ENCODE measurements around the gene ATP6V0D1. TPM values are rescaled to one million over a fixed set of nuclear protein-coding genes. Genes with fewer than 3 reads are reported as not detected.

The ATP6V0D1 gene
- total RNA-seq, 1 experiment from 2014 or later: 43.0 TPM

DNA sequence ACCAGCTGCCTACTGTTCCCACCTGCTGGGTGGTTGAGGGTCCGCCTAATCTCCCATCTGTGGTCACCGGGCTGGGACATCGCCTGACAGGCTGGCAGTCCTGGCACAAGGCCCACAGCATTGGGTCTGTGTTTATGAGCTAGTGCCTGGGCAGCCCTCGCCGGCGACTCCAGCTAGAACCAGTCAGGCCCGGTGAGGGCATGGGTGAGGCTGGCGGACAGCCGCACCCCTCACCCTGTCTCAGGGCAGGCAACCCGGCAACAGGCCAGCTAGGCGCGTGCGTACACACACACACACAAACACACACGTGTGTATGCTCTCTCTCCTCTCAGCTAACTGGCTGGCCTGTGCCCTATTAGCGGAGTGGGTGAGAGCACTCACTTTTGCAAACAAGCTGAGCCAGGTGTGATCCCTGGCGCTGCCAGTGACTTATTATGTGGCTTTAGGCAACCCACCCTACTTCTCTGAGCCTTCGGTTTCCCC, 39.6 kb downstream of the ATP6V0D1 start:
- H4K91ac ChIP-seq (ENCODE audit: insufficient read length, low read depth, low read length): no peak overlapping the region
- H3K36me3 Mint-ChIP-seq (ENCODE audit: insufficient read depth in 1 of 3, low read depth in 3 of 3): peaks cover 12 to 26% (median 19%) of the 10 kb centered on the region in 3 experiments
- no peak overlapping the region for H3K23ac ChIP-seq (ENCODE audit: insufficient read length, low read depth, low read length)
- H2AK5ac ChIP-seq (ENCODE audit: insufficient read length, low read length): no peak overlapping the region
- no peak overlapping the region for H4K8ac ChIP-seq (replicated peaks; ENCODE audit: insufficient read length, low read depth, low read length)
- no peaks in the 10 kb centered on the region for H3K9me3 Mint-ChIP-seq
- H3K4me1 ChIP-seq (ENCODE audit: insufficient read depth, low read length): no peaks in the 10 kb centered on the region
- H2BK15ac ChIP-seq (ENCODE audit: low read depth, low read length): no peak overlapping the region
- H4K20me1 ChIP-seq (ENCODE audit: control insufficient read depth, insufficient read depth, insufficient read length): no peaks in the 10 kb centered on the region
- H3K4me1 Mint-ChIP-seq: peaks cover 16 to 17% of the 10 kb centered on the region in 2 experiments
- no peaks in the 10 kb centered on the region for H3K79me2 ChIP-seq (ENCODE audit: insufficient read depth, low read length)
- WGBS (ENCODE audit: extremely low coverage, insufficient read length, low lambda C conversion rate): no CpG with 5 or more reads among the region's 17 CpGs
- H3K4ac ChIP-seq (ENCODE audit: low read depth, low read length): no peak overlapping the region
- H4K5ac ChIP-seq (ENCODE audit: insufficient read length, low read depth, low read length): no peak overlapping the region
- H3K27ac Mint-ChIP-seq: no peak overlapping the region; a peak in 1 of 7 replicates
- no peak overlapping the region for H3T11ph ChIP-seq (ENCODE audit: low read length)
- no peak overlapping the region for H2BK5ac ChIP-seq (ENCODE audit: insufficient read length, low read length)
- H3K27me3 ChIP-seq (ENCODE audit: insufficient read depth, low read length): no peaks in the 10 kb centered on the region
- no peak overlapping the region for H2BK120ac ChIP-seq (ENCODE audit: low read depth, low read length, poor library complexity, severe bottlenecking)
- no peaks in the 10 kb centered on the region for H3K9me3 ChIP-seq (ENCODE audit: control insufficient read depth, low read depth, low read length)
- H2AFZ ChIP-seq (ENCODE audit: low read length): no peak overlapping the region
- no peaks in the 10 kb centered on the region for H3K23me2 ChIP-seq (ENCODE audit: insufficient read length, low read depth, low read length, poor library complexity, severe bottlenecking)
- no peak for DNase-seq
- no peak overlapping the region for H2BK12ac ChIP-seq (ENCODE audit: insufficient read length, low read depth, low read length)
- H3K18ac ChIP-seq (ENCODE audit: insufficient read length, low read depth, low read length): no peak overlapping the region
- TF ChIP-seq, protein P1, sequence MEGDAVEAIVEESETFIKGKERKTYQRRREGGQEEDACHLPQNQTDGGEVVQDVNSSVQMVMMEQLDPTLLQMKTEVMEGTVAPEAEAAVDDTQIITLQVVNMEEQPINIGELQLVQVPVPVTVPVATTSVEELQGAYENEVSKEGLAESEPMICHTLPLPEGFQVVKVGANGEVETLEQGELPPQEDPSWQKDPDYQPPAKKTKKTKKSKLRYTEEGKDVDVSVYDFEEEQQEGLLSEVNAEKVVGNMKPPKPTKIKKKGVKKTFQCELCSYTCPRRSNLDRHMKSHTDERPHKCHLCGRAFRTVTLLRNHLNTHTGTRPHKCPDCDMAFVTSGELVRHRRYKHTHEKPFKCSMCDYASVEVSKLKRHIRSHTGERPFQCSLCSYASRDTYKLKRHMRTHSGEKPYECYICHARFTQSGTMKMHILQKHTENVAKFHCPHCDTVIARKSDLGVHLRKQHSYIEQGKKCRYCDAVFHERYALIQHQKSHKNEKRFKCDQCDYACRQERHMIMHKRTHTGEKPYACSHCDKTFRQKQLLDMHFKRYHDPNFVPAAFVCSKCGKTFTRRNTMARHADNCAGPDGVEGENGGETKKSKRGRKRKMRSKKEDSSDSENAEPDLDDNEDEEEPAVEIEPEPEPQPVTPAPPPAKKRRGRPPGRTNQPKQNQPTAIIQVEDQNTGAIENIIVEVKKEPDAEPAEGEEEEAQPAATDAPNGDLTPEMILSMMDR (conservative IDR thresholded peaks at IDR 0.05): no peak
- H2BK20ac ChIP-seq (ENCODE audit: low read depth, low read length, poor library complexity, severe bottlenecking): no peak overlapping the region
- H3K9ac ChIP-seq (ENCODE audit: extremely low read depth, insufficient read length, low read length): no peak overlapping the region
- no peak overlapping the region for H3K4me2 ChIP-seq (ENCODE audit: insufficient read depth, insufficient read length, low read length)
- no peaks in the 10 kb centered on the region for H3K27me3 Mint-ChIP-seq (ENCODE audit: low read depth)
- no peaks in the 10 kb centered on the region for H3K79me1 ChIP-seq (ENCODE audit: insufficient read depth, low read depth, low read length, poor library complexity, severe bottlenecking)
- H3K27ac ChIP-seq (ENCODE audit: insufficient read length, low read depth, low read length): no peak overlapping the region
- no peak overlapping the region for H3K14ac ChIP-seq (ENCODE audit: insufficient read depth, low read length)
- no peak overlapping the region for H3K4me3 Mint-ChIP-seq
- no peak overlapping the region for H3K56ac ChIP-seq (ENCODE audit: insufficient read length, low read depth, low read length)

Data from H9 (cell line).